H4 (cell line): ENCODE results near the gene MYO5C. TPM values are rescaled to one million over a fixed set of nuclear protein-coding genes. Genes with fewer than 3 reads are reported as not detected.
A peak's percentile ranks its signal among the peaks of the same experiment; 100 is the strongest.
"Not testable (repeated sequence)": the region's sequence is repeated elsewhere in the genome, so short reads cannot be mapped to it uniquely, and the experiment has no call there.

ENCODE experiments used
- DNase-seq: peaks from one replicate; pipeline ENCODE4 v3.0.0-alpha.2; 2015; ENCODE audit warnings: low spot score
- total RNA-seq: library from RNA; depleted of rRNA; stranded (reverse); fragments of >200 nt; shearing (Covaris generic); gene quantifications from 2 replicates; pipeline ENCODE4 v1.2.3, GENCODE V29; 2014

MYO5C gene
- total RNA-seq, 1 experiment from 2014 or later: 0.06 TPM

GRCh38 chr15:52308446-52309153, 13.0 kb upstream of the MYO5C start:
- no peak for DNase-seq

- DNase-seq: no peak
Measured at GRCh38 chr15:52307847-52308246, 12.2 kb upstream of the MYO5C start.

- DNase-seq: no peak
Measured at GRCh38 chr15:52306270-52306669, 10.7 kb upstream of the MYO5C start.

- no peak for DNase-seq
Measured at GRCh38 chr15:52303093-52303772, 7.6 kb upstream of the MYO5C start.

GRCh38 chr15:52301265-52301847, 5.8 kb upstream of the MYO5C start:
- DNase-seq: no peak

- no peak for DNase-seq
Measured at GRCh38 chr15:52294881-52295420, 653 bp downstream of the MYO5C start.

GRCh38 chr15:52292780-52293392, 2.7 kb downstream of the MYO5C start:
- DNase-seq: no peak

- DNase-seq: no peak
Measured at GRCh38 chr15:52291204-52291603, 4.4 kb downstream of the MYO5C start.

GRCh38 chr15:52290800-52291199, 4.8 kb downstream of the MYO5C start:
- DNase-seq: no peak

GRCh38 chr15:52290329-52290728, 5.3 kb downstream of the MYO5C start:
- DNase-seq: no peak

- peak; percentile 15 for DNase-seq
Measured at GRCh38 chr15:52289629-52290081, 5.9 kb downstream of the MYO5C start.

- no peak for DNase-seq
Measured at GRCh38 chr15:52288986-52289385, 6.6 kb downstream of the MYO5C start.

- DNase-seq: peak; percentile 87
Measured at GRCh38 chr15:52288051-52288942, 7.3 kb downstream of the MYO5C start.

GRCh38 chr15:52287114-52287513, 8.5 kb downstream of the MYO5C start:
- DNase-seq: no peak

- DNase-seq: not testable (repeated sequence)
Measured at GRCh38 chr15:52285941-52286340, 9.7 kb downstream of the MYO5C start.

GRCh38 chr15:52284164-52284563, 11.4 kb downstream of the MYO5C start:
- peak; percentile 55 for DNase-seq

- no peak for DNase-seq
Measured at GRCh38 chr15:52283281-52283680, 12.3 kb downstream of the MYO5C start.

- no peak for DNase-seq
Measured at GRCh38 chr15:52282418-52282817, 13.2 kb downstream of the MYO5C start.

- no peak for DNase-seq
Measured at GRCh38 chr15:52281085-52282035, 14.2 kb downstream of the MYO5C start.
